ENCODE results near the gene MRTO4. TPM values are rescaled to one million over a fixed set of nuclear protein-coding genes. Genes with fewer than 3 reads are reported as not detected.

The MRTO4 gene
- 10 to 100 TPM; 17.1 to 42.3 (median 22.4) TPM for total RNA-seq
- 10 to 100 TPM; 27.1 to 29.0 TPM for polyA plus RNA-seq
- 19.8 reads per million, percentile 50 among the genes with 10 or more reads in this experiment for total RNA-seq

DNA sequence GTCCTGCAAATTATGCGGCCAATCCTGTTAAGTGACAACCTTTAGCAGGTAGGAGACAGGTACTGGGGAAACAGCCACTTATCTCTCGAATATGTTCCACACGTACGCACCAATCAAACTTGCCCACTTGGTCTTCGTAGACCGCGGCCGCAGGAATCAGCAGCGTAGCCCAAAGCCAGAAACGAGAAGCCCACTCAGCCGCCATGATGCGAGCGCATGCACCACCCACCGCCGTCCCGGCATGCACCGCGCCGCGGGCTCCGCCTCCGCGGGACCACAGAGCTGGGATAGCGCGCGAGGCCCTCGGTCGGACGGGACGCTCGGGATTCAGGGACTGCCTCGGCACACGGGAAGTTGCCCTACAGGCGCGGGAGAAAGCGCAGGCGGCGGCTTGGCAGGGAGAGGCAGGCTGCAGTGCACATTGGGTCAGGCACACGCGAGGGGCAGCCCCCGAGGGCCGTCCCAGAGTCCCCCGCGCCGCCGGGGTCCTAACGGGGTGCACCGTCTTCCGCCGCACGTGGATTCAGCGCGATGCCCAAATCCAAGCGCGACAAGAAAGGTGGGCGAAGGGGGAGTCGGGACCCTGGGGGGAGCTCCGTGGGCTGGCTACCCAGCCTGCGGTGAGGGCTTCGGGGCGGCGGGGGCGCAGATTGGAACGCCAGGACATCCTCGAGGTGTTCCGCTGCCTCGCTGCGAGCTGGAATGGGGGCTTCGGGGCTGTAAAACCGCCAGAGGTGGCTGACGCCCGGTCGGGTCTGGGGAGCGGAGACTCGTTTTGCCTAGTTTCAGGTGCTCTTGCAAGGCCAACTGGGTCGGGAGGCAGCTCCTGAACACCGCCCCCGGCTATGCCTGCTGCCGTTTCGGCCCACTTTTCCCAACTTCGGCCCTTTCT is at the start of gene MRTO4, which contains the start of gene EMC1:
MRTO4 (plus strand) TSS at position 501 of the 892 bp plus-strand sequence; CDS start at position 532, 31 bp downstream.
EMC1 (minus strand) TSS at position 220 of the 892 bp plus-strand sequence; CDS start at position 205, 15 bp downstream.
- peaks cover 0 to 1% (median 0%) of the 10 kb centered on the region in 11 donors for H3K9me3 Mint-ChIP-seq
- Histone ChIP-seq H3K27me3 (ENCODE audit: control insufficient read depth in 2 of 2, insufficient read depth in 2 of 2, low read length in 2 of 2) (no peaks in the 10 kb centered on the region), H3K9me3 (ENCODE audit: control insufficient read depth in 2 of 3, low read length in 3 of 3) (no peaks in the 10 kb centered on the region), H3K4me3 (ENCODE audit: low read length) (peak within 1 kb of the TSS; percentile 92), H3K27ac (ENCODE audit: low read depth, low read length) (peak within 1 kb of the TSS; percentile 91), H3K36me3 (ENCODE audit: control insufficient read depth in 2 of 3, insufficient read depth in 3 of 3, low read length in 3 of 3) (peaks cover 0 to 30% (median 0%) of the 10 kb centered on the region in 3 experiments), H3K4me1 (ENCODE audit: control insufficient read depth in 2 of 2, insufficient read depth in 2 of 2, low read length in 2 of 2) (peaks cover 26 to 30% of the 10 kb centered on the region in 2 donors)
- H3K4me3 Mint-ChIP-seq, result peak within 1 kb of the TSS; percentile 91 to 98 (median 96)
- DNase-seq (peak; percentile 83 to 96 (median 92)), ATAC-seq (peak; percentile 97)
- H3K27ac Mint-ChIP-seq, result peak within 1 kb of the TSS; percentile 91 to 97 (median 95)
- no peaks in the 10 kb centered on the region for H3K27me3 Mint-ChIP-seq
- CTCF ChIA-PET, result interaction anchor here (1.2 kb wide), 1 partner anchor 367 kb away, joined by 3 read pairs; no protein-coding TSS in a partner anchor
- intact Hi-C loops (cut with micrococcal nuclease), result loop anchor here (1.0 to 2.0 kb wide), 11 partner anchors 10 to 549 kb away; partner anchors contain the start of genes UBR4 (in 2 of the 2), AKR7A2 (in 1 of the 2), ALDH4A1 (in 1 of the 2) and CAPZB (in 1 of the 2)
- POLR2A ChIA-PET, result interaction anchor here (0.6 to 1.6 kb wide), 8 partner anchors 11 to 346 kb away, joined by 3 to 7 read pairs (median 3); partner anchors contain the start of gene UBR4
- peaks cover 0 to 2% (median 0%) of the 10 kb centered on the region in 5 donors for H3K36me3 Mint-ChIP-seq
- H3K4me1 Mint-ChIP-seq, result peaks cover 20 to 46% (median 29%) of the 10 kb centered on the region in 7 donors

DNA sequence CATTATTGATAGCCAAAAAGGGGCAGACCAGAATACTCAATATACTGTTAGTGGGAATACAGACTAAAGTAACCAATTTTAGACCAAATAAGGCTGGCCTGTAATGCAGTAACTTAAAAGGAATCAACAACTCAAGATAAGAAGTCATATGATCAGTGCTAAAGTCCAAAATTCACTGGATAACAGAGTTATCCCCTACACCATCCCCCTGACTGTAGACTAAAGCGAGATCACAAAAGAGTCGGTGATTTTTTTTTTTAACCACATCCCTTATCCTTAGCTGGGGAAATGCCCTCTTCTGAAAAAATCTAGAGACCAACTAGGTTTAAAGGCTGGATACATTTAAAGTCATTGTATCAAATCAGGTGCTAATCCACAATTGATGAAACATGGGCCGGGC is 49.2 kb upstream of the MRTO4 start:
- H3K27ac ChIP-seq (ENCODE audit: low read depth, low read length), result no peak overlapping the region
- peaks cover 22 to 37% (median 26%) of the 10 kb centered on the region in 3 experiments for H3K36me3 ChIP-seq (ENCODE audit: control insufficient read depth in 2 of 3, insufficient read depth in 3 of 3, low read length in 3 of 3)
- no peaks in the 10 kb centered on the region for H3K9me3 ChIP-seq (ENCODE audit: control insufficient read depth in 2 of 3, low read length in 3 of 3)
- Mint-ChIP-seq H3K27me3 (no peaks in the 10 kb centered on the region), H3K9me3 (no peaks in the 10 kb centered on the region), H3K36me3 (peaks cover 4 to 17% (median 13%) of the 10 kb centered on the region in 5 donors), H3K4me1 (peaks cover 38 to 64% (median 53%) of the 10 kb centered on the region in 7 donors), H3K4me3 (peak overlapping the region in 8 of 10 donors; percentile 1 to 51 (median 15)), H3K27ac (peak overlapping the region in 6 of 9 donors; percentile 7 to 86 (median 49))
- ChIA-PET POLR2A (no interaction called here), CTCF (no interaction called here)
- intact Hi-C loops (cut with micrococcal nuclease), result no loop called here
- peak in 1 of 9 donors; percentile 13 for DNase-seq
- H3K4me1 ChIP-seq (ENCODE audit: control insufficient read depth in 2 of 2, insufficient read depth in 2 of 2, low read length in 2 of 2), result peaks cover 5 to 22% of the 10 kb centered on the region in 2 donors
- no peak overlapping the region for H3K4me3 ChIP-seq (ENCODE audit: low read length)
- peak; percentile 63 for ATAC-seq
- H3K27me3 ChIP-seq (ENCODE audit: control insufficient read depth in 2 of 2, insufficient read depth in 2 of 2, low read length in 2 of 2), result no peaks in the 10 kb centered on the region

DNA sequence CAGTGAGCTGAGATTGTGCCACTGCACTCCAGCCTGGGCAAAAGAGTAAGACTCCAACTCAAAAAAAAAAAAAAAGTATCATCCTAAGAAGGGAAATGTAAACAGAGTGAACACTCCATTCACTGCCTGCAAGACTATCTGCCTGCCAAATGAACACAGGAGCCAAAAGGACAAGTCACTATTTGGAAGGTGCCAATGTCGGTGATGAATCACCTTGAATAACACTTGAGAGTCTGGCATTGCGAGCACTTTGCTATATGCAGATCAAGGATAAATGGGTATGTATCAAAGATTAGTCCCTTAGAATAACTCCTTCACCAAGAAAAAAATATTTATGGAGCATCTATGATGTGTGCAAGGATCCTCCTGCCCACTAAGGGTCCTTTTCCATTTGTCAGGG is 48.2 kb upstream of the MRTO4 start:
- ChIA-PET CTCF (no interaction called here), POLR2A (no interaction called here)
- Histone ChIP-seq H3K4me1 (ENCODE audit: control insufficient read depth in 2 of 2, insufficient read depth in 2 of 2, low read length in 2 of 2) (peaks cover 15 to 30% of the 10 kb centered on the region in 2 donors), H3K9me3 (ENCODE audit: control insufficient read depth in 2 of 3, low read length in 3 of 3) (no peaks in the 10 kb centered on the region), H3K27ac (ENCODE audit: low read depth, low read length) (no peak overlapping the region), H3K27me3 (ENCODE audit: control insufficient read depth in 2 of 2, insufficient read depth in 2 of 2, low read length in 2 of 2) (no peaks in the 10 kb centered on the region), H3K4me3 (ENCODE audit: low read length) (no peak overlapping the region), H3K36me3 (ENCODE audit: control insufficient read depth in 2 of 3, insufficient read depth in 3 of 3, low read length in 3 of 3) (peaks cover 13 to 26% (median 16%) of the 10 kb centered on the region in 3 experiments)
- H3K27ac Mint-ChIP-seq, result peak overlapping the region in 2 of 9 donors; percentile 45 to 51
- peak overlapping the region in 1 of 10 donors; percentile 38 for H3K4me3 Mint-ChIP-seq
- ATAC-seq (no peak), DNase-seq (no peak)
- H3K9me3 Mint-ChIP-seq, result no peaks in the 10 kb centered on the region
- intact Hi-C loops (cut with micrococcal nuclease), result no loop called here
- peaks cover 3 to 13% (median 6%) of the 10 kb centered on the region in 5 donors for H3K36me3 Mint-ChIP-seq
- no peaks in the 10 kb centered on the region for H3K27me3 Mint-ChIP-seq
- H3K4me1 Mint-ChIP-seq, result peaks cover 37 to 75% (median 64%) of the 10 kb centered on the region in 7 donors

DNA sequence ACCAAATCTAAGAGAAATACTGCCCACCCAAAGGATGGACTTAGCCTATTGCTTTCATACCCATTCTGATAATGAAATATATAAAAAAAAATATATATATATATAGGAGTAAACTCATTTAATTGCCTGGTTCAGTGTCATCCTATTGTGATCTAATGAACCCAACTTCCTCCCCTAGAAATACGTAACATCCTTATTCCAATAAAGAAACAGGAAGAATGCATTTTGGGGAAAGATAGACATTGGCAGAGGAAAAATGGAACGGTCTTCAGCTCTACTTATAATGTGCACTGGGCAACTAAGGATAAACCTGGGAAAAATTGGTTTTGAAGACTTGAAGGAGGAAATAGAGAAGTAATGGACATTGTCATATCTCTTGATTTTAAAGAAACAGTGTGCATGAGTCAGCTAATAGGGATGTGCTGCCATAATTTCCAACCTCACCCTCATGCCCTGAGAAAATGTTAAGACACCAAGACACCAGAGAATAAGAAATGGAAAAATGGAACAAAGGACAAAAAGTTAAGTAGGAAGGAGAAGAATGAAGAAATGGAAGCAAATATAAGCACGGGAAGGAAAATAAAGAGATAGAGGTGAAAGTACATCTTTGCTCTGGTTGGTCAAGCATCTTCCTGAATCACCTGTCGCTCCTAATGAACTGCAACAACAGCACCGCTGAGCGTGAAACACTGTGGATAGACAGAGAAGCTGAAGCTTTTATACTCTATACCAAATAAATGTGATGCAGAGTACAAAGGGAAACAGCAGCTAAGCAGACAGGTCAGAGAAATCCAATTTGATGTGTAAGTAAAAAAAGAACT is 46.9 kb upstream of the MRTO4 start:
- intact Hi-C loops (cut with micrococcal nuclease), result no loop called here
- H3K4me3 Mint-ChIP-seq, result peak overlapping the region in 4 of 10 donors; percentile 1 to 30 (median 14)

DNA sequence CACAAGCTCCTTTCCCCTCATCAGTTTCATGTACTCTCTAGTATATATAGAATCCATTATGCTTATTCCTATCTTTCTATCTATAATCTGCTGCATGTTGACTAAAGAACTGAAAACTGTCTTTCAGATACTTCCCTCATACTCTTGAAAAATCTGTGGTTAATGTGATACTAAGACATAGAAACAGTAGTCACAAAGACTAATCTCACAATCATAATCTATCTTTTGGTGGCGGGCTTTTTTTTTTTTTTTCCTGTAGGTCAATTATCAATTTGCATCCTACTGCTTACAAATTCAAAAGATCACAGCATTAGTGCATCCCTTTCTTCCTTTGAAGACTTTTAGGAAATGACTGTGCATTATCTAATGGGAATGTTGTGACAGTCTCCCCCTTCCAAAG is 46.2 kb upstream of the MRTO4 start:
- H3K27ac Mint-ChIP-seq, result peak overlapping the region in 5 of 9 donors; percentile 0 to 39 (median 3)
- H3K4me1 ChIP-seq (ENCODE audit: control insufficient read depth in 2 of 2, insufficient read depth in 2 of 2, low read length in 2 of 2), result peaks cover 24 to 38% of the 10 kb centered on the region in 2 donors
- no peak overlapping the region for H3K4me3 ChIP-seq (ENCODE audit: low read length)
- peaks cover 0 to 12% (median 0%) of the 10 kb centered on the region in 5 donors for H3K36me3 Mint-ChIP-seq
- peak overlapping the region in 5 of 10 donors; percentile 1 to 61 (median 28) for H3K4me3 Mint-ChIP-seq
- ATAC-seq (no peak), DNase-seq (no peak)
- no peaks in the 10 kb centered on the region for H3K27me3 ChIP-seq (ENCODE audit: control insufficient read depth in 2 of 2, insufficient read depth in 2 of 2, low read length in 2 of 2)
- CTCF ChIA-PET, result interaction anchor here (0.6 to 0.8 kb wide), 2 partner anchors 51 to 120 kb away, joined by 3 to 4 read pairs; no protein-coding TSS in a partner anchor
- peaks cover 0 to 18% (median 0%) of the 10 kb centered on the region in 3 experiments for H3K36me3 ChIP-seq (ENCODE audit: control insufficient read depth in 2 of 3, insufficient read depth in 3 of 3, low read length in 3 of 3)
- no peaks in the 10 kb centered on the region for H3K9me3 ChIP-seq (ENCODE audit: control insufficient read depth in 2 of 3, low read length in 3 of 3)
- POLR2A ChIA-PET, result interaction anchor here (0.9 to 1.6 kb wide), 2 partner anchors 8 to 14 kb away, joined by 3 to 4 read pairs; no protein-coding TSS in a partner anchor
- intact Hi-C loops (cut with micrococcal nuclease), result no loop called here
- no peaks in the 10 kb centered on the region for H3K9me3 Mint-ChIP-seq
- H3K4me1 Mint-ChIP-seq, result peaks cover 39 to 91% (median 79%) of the 10 kb centered on the region in 7 donors
- no peak overlapping the region for H3K27ac ChIP-seq (ENCODE audit: low read depth, low read length)
- H3K27me3 Mint-ChIP-seq, result peaks cover 0 to 2% (median 0%) of the 10 kb centered on the region in 5 donors

More for the DNA sequence above, 46.9 kb upstream of the MRTO4 start:
- Histone ChIP-seq H3K27me3 (ENCODE audit: control insufficient read depth in 2 of 2, insufficient read depth in 2 of 2, low read length in 2 of 2) (no peaks in the 10 kb centered on the region), H3K36me3 (ENCODE audit: control insufficient read depth in 2 of 3, insufficient read depth in 3 of 3, low read length in 3 of 3) (peaks cover under 1 to 15% (median 5%) of the 10 kb centered on the region in 3 experiments), H3K4me1 (ENCODE audit: control insufficient read depth in 2 of 2, insufficient read depth in 2 of 2, low read length in 2 of 2) (peaks cover 24 to 38% of the 10 kb centered on the region in 2 donors), H3K9me3 (ENCODE audit: control insufficient read depth in 2 of 3, low read length in 3 of 3) (no peaks in the 10 kb centered on the region), H3K27ac (ENCODE audit: low read depth, low read length) (no peak overlapping the region), H3K4me3 (ENCODE audit: low read length) (no peak overlapping the region)
- ATAC-seq, result no peak
- H3K4me1 Mint-ChIP-seq, result peaks cover 39 to 86% (median 75%) of the 10 kb centered on the region in 7 donors
- H3K27ac Mint-ChIP-seq, result peak overlapping the region in 3 of 9 donors; percentile 3 to 41 (median 20)
- no peaks in the 10 kb centered on the region for H3K9me3 Mint-ChIP-seq
- peaks cover 0 to 9% (median 0%) of the 10 kb centered on the region in 5 donors for H3K36me3 Mint-ChIP-seq
- POLR2A ChIA-PET, result interaction anchor here (0.6 kb wide), 1 partner anchor 285 kb away, joined by 3 read pairs; no protein-coding TSS in a partner anchor
- CTCF ChIA-PET, result interaction anchor here (0.8 kb wide), 1 partner anchor 119 kb away, joined by 4 read pairs; no protein-coding TSS in a partner anchor
- DNase-seq, result no peak
- no peaks in the 10 kb centered on the region for H3K27me3 Mint-ChIP-seq
